ENCODE results near the gene EPB41L4B.

DNA sequence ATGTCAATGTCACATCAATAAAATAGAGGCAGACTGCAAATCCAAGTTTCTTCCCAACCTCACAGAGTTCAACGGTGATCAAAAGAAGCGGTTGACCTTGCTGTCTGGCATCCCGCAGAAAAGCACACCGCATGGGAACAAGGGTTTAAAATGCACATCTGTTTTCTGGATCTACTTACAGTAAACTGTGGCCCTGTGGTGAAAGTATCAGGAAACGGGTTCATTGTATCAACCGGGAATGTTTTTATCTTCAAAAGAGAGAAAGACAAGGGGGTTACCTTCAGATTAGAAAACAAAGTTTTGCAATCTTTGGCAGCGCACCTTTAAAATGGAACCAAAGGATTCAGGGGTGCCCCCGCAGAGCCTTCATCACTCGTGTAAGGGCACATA is 138.3 kb downstream of the EPB41L4B start:
- no peak for TF ChIP-seq CTCF (IDR thresholded peaks at IDR 0.05; ENCODE audit: low read depth, low read length)
- TF ChIP-seq EZH2phosphoT487 (IDR thresholded peaks at IDR 0.05; ENCODE audit: low read depth), result no peak
